T-helper 2 cell treated with Interferon-gamma antibody and Interleukin-4, amounts not matched to agents 100 ng/mL and 5 ng/mL, for 36 hours (primary cell): Measurements from ENCODE around the gene SGMS1. TPM values are rescaled to one million over a fixed set of nuclear protein-coding genes. Genes with fewer than 3 reads are reported as not detected.

ENCODE experiments used
- intact Hi-C: fragments of 100-400 bp; cut with micrococcal nuclease; formaldehyde crosslinking; loops from one replicate; pipeline ENCODE4 v1.15.1; 2023
- total RNA-seq: library from RNA; stranded (reverse); gene quantifications from 2 replicates; pipeline ENCODE4 v1.2.3, GENCODE V29; 2022

Gene SGMS1
- total RNA-seq, 1 donor from 2014 or later: 24.1 TPM

DNA sequence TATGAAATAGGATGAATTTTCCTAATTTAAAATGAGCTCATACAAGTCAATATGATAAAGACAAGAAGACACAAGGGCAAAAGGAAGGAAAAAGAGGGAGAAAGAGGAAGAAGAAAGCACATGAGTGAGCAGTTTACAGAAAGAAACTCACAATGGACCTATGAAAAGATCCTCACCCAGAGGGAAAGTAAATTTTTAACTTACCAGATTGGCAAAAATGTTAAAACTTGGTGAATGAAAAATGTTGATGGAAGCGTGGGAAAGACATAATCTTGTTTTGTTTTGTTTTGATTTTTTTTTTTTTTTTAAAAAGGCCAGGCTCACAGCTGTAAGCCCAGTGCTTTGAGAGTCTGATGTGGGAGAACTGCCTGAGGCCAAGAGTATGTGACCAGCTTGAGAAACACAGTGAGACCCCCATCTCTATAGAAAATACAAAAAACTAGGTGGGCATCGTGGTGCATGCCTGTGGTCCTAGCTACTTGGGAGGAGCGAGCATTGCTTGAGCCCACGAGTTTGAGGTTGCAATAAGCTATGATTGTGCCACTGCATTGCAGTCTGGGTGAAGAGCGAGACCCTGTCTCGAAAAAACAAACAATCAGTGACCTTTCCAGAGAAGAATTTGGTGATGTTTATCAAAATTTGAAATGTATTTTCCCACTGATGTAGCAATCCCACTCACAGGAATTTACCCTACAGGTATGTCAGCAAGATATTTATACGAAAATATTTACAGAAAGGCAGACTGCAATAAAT lies 219.6 kb downstream of the SGMS1 start:
- intact Hi-C loops: no loop called here

DNA sequence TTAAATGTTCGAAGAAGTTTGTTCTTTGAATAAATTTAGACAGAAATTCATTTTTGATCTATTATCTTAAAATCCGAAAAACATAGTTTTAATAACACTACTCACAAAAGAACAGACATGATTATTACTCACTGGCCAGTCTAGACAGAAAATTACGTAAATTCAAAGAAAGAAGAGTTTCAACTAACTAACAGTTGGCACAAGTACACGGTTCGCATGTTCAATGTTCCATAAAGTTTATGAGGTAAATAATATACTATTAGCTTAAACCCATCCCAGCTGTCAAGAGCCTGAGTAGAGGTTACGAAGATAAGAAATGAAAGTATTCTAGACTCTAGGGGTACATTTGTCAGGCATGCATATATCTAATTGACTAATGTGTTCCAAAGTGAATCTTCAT lies 220.7 kb downstream of the SGMS1 start:
- intact Hi-C loops: no loop called here

DNA sequence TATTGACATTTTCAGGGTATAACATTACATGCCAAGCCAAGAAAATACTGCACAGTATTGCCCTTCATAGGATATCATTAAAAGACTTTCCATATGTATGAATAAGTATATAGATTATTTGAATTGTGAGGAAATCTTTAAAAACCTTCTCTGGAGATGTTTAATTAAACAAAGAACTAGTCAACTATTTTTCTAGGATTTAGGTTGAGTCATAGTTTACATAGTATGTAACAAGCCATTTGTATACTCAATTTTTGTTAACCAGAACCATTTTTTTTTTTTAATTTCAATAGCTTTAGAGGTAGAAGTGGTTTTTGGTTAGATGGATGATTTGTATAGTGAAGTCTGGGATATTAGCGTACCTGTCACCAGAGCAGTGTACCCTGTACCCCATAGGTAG lies 221.3 kb downstream of the SGMS1 start:
- intact Hi-C loops: no loop called here

DNA sequence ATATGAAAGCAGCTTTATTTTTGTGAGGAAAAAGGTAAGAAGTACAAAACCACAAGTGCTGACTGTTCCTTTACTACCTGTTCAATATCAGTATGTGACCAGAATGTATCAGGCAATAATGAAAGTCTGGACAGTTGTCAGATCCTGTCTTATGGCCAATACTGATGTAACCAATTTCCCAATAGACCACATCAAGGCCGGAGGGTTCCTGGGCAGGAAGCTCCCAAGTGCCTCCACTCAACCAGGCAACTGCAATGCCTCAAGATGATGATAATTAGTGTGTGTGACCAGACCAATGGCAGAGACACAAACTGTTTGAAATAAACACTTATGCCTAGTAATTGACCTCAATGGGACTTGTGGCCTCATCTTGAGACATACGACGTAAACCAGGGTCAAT lies 223.1 kb downstream of the SGMS1 start:
- intact Hi-C loops: no loop called here

DNA sequence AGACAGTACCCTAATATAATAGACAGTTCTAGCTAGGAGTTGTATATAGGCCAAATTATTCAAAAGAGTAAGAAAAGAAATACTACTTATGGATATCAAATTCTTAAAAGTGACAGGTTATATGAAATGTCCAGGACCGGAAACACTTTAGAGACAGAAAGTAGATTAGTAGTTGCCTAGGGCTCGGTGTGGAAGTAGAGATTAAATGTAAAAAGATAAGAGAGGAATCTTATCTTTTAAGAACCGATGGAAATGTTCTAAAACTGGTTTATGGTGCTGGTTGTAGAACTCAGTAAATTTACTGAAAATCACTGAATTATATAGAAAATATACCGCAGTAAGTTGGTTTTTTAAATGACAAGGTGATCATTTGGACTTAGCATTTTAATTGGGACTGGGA lies 224.9 kb downstream of the SGMS1 start:
- intact Hi-C loops: loop anchor here (5.0 kb wide), 1 partner anchor 33 kb away; no protein-coding TSS in a partner anchor

DNA sequence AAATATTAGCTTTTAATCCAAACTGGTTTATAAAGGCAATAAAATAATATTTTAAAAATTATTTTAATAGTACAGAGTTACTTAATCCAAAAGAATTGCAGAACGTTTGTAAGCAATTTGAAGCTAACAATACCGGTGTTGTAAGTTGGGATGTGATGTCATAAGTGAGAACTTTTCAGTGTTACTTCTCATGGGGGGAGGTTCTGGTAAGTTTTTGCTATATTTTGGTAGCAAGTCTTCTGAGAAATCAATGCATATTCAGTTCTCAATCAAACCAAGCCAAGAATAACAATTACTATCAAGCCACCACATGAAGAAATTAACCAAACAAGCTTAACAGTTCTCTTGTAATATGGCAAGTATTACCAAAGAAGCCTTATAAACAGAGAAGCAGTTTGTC lies 225.4 kb downstream of the SGMS1 start:
- intact Hi-C loops: loop anchor here (5.0 kb wide), 1 partner anchor 34 kb away; no protein-coding TSS in a partner anchor

DNA sequence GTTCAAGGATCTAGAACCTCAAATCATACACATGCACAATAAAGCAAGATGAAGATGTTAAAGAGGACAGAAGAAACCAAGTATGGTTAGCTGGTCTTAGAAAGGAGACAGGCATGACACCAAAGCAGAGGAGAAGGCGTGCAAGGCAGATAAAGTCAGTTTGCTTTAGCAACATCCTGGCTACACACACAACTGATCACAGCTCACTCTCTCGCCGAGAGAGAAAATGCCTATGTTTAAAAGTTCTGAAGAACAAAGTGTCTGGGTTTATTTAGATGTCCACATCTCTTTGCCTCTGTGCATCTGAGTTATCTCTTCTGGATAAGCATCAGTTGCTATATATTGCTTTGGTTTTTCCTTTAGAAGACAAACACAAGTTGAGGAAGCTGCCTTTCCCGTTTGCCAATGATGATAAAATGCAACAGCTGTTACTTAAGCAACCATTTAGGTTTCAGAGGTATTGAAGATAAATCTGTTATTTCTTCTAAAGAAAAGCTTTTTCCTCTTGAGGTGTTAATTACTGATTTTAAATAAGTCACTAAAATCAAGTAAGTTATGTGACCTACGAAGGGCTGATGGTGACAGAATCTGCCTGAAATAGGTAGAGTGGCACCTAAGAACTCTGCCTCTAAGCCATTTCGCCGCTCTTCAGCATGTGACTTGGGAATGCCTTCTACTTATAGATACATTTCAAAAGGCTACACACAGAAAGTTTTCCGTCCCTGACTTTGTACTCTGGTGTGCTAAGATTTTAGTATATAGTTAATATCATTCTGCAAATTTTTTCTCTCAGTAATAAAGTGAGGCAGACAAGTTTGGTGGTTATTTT lies 226.2 kb downstream of the SGMS1 start:
- intact Hi-C loops: loop anchor here (1.0 to 5.0 kb wide), 2 partner anchors 21 to 35 kb away; no protein-coding TSS in a partner anchor

DNA sequence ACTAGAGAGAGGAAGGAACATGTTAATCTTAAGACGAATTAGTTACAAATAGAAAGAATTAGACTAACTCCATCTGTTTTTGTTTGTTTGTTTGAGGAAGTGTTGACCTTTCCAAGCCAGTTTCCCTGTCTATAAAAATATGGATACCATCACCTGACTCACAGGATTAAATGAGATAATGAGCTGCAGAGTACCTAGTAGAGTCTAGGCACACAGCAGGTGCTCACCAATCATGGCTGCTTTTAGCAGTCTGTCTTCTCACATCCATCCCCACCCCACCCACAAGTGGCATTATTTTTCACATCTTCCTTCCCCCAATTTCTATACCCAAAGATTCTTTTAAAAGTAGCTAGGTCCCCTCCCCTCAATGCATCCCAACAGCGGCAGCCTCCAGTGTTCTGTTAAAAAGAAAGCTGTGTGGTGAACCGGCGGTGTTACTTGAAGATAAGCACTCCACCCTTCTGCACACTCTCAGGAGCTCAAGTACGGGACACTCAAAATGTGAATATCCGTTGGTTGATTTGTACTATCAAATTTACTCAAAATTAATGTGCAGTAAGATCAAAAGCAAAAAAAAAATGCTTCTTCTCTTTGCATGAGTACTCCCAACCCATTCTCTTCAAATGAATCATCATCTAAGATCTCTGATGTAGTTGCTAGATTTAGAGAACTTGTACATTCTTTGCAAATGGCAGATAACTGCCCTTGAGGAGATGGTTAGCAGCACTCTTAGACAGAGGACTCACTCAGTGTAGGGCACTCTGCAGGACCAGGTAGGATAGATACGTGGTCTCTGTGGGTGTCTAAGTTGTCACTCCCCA lies 227.1 kb downstream of the SGMS1 start:
- intact Hi-C loops: loop anchor here (1.0 to 5.0 kb wide), 2 partner anchors 22 to 36 kb away; no protein-coding TSS in a partner anchor

DNA sequence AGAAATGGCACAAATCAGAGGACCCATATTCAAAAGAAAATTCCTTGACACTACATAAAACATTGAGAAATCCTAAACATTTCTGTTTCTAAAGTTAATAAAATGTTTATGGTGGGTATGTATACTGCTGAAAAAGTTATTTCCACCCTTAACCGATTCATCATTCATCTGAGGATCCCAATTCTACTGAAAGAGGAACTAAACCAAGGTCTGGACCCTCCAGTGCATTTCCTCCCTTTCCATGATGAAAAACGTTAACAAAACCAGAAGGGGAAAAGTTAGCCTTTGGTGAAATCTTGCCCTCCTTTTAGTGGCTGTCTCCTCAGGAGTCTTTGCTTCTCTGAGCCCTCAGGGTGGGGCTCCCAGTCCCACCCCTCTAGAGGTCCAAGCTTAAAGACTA lies 227.9 kb downstream of the SGMS1 start:
- intact Hi-C loops: loop anchor here (5.0 kb wide), 1 partner anchor 36 kb away; no protein-coding TSS in a partner anchor

DNA sequence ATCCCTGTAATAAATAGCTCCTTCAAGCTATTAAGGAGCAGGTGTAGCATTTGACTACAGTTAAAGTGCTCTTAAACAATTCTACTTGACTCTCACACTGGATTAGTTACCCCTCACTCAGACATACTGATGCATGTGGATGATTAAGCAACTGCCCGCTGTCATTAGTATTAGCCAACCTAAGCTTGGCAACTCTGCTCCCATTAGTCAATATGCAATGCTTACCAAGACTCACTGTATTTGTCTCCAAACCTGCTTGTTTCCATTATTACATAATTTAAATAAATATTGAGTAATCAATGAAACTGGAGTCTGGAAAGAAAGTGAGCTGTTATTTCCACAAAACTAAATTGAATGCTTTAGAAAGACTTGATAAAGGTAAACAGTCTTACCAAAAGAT lies 228.5 kb downstream of the SGMS1 start:
- intact Hi-C loops: loop anchor here (5.0 kb wide), 1 partner anchor 37 kb away; no protein-coding TSS in a partner anchor

DNA sequence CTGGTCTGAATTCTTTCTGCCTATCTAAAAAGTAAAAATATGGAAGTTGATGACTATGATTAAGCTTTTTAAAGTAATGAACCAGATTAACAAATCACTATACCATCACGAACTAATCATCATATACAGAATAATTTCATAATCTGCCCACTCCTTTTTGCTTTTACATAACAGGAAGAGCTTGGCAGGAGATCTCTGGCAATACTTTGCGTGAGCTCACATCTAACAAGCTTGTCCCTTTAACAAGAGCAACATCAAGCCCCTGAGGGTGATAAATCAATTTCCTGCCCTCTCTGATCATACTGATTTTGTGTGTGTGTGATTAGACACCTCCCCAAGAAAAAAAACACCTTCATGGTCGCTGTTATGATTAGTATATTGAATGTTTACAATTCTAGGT lies 228.9 kb downstream of the SGMS1 start:
- intact Hi-C loops: loop anchor here (5.0 kb wide), 1 partner anchor 37 kb away; no protein-coding TSS in a partner anchor

DNA sequence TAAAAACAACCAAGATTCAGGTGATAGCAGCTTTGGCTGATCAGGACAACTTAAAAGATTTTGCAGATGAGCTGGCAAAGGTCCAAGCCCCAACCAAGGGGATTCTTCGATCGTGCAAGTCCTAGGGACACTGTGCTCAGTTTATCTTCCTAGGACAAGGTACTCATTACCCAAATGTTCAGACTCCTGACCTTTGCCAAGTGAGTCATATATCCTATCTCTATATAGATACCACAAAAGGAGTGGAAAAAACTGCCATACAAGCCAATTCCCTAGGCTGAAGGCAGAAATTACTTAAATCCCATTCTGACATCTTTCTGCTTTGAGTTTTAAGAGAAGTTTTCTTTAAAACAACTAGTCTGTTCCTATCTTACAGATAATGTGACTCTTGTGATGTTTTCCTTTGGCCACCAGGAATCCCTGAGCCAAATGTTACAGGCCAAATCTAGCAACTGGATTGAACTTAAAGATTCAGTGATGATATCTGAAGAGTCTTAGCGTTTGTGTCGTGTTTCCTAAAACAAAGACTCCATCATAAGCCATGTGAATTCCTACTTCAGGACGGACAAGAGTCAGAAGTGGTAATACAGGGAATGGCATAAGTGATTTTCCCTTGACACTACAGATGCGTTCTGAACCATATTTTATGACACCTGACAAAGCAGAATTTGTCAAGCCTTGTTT lies 229.8 kb downstream of the SGMS1 start:
- intact Hi-C loops: no loop called here

DNA sequence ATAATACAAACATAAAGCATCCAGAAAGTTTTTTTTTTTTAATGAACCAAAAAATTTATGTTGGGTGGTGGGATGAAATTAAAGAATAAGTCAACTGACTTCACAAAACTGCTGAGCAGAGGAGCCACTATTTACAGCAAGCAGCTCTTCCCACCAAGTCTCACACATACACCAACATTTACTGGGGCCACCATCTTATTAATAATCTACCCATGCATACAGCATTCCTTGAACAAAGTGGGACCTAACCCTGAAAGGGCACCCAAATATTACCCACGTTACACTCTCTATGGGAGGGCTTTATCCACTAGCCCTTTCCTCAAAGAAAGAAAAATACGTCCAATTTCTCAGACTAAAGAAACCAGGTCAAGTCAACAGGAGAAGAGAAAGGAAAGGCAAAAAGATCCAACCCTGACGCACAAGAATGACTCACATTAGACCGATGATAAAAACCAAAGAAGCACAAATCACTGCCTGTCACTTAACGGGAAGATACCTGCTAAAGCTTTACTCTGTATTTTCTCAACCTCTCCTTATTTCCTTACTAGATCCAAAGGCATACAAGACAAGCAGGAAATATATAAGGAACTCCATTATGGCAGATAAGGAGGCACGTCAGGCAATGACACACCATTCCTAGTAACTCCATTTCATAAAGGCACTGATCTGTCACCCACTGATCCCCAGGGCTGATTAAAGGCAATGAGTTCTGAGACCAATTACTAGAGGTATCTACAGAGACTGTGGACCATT lies 230.6 kb downstream of the SGMS1 start:
- intact Hi-C loops: no loop called here

DNA sequence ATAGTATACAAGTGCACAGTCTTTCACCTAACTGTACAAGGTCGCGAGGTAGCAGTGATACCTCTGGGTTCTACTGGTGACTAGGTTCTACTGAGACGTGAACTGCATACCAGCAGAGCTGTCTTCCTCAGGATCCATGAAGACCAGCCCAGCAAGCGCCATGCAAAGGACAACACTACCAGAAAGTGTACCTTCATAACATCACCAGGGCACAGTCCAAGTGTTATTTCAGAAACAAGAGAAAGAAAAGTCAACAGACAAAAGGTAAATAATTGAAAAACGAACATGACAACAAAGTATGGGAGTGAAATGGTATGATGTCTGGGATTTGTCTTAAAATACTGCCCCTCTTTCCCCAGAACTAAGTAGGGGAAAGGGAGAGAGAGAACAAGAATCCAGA lies 231.3 kb downstream of the SGMS1 start:
- intact Hi-C loops: no loop called here

DNA sequence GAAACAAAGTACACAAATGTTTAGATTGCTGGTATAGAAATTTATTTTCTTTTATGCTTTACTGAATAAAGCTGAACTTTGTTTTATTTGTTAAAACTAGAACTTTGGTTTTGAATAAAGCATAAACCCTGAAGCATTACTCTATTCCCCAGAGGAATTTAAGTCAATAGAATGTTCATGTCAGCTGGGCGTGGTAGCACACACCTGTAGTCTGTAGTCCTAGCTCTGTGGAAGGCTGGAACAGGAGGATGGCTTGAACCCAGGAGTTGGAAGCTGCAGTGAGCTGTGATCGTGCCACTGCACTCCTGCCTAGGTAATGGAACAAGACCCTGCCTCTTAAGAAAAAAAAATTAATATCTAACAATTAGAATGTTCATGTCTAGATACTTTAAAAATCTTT lies 233.5 kb downstream of the SGMS1 start:
- intact Hi-C loops: no loop called here

DNA sequence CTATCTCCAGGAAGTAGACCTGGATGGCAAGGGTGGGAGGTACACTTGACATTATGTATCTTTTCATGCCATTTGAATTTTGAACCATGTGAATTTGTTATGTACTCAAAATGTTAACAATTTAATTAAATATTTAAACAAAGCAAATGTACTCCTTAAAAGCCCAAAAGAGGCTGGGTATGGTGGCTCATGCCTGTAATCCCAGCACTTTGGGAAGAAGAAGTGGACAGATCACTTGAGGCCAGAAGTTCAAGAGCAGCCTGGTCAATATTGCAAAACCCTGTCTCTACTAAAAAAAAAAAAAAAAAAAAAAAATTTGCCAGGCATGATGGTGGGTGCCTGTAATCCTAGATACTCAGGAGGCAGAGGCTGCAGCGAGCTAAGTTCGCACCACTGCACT lies 235.6 kb downstream of the SGMS1 start:
- intact Hi-C loops: no loop called here

DNA sequence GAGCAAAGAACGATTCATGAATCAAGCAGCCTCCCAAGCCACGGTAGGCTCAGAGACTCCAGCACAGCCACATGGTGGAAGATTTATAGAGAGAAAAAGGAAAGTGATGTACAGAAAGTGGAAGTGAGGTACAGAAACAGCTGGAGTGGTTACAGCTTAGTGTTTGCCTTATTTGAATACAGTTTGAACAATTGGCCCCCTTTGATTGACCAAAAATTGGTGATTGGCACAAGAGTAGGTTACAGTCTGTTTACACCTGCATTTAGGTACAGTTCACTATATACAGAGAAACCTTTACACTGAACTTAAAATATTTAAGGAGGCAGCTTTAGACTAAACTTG lies 236.1 kb downstream of the SGMS1 start:
- intact Hi-C loops: no loop called here

DNA sequence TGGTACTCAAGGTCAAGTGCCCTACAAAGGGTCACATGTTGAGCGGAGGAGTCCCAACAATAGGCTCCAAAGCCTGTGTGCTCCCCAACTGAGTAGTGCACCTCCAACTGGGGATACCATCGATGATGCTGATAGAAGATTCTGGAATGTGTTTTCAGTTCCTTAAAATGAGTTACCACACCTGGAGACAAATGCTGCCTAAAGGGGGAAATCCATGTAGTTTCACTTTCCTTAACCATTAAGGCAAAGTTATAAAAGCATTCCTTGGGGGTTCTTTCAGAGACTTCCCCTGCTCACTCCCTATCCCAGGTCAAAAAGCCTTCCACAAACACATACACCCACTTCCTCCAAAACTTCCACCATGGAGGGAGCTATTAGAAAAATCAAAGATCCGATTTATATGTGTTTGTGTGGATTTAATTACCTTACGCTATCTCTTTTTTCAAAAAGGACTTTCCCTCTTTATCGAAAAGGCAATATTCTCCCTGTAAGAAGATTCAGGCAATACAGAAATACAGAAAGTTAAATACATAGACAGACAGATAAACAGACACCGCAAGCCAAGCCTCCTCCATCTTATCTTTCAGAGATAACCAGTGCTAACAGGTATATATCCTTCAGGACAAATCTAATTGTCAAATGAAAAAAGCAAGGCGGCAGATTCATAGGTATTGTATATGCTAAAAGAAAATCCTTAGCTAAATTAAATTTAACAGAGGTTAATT lies 236.6 kb downstream of the SGMS1 start:
- intact Hi-C loops: no loop called here

DNA sequence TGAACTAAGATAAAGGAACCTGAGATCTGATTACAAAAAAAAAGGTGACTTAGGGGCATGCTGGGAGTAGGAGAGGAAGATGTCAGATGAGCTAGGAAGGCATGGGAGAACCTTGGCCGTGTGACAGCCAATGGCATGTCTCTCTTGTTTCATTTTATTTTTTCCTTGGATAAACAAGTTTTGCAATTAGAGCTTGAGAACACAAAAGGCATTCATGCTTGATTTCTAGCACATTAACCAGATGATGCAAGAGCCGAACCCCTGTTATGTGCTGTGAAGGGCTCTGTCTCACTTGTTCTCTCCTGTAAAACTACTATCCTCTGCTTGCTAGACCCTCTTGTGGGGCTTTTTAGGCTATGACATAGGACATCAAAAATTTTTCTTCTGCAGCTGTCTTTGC lies 238.1 kb downstream of the SGMS1 start:
- intact Hi-C loops: no loop called here

DNA sequence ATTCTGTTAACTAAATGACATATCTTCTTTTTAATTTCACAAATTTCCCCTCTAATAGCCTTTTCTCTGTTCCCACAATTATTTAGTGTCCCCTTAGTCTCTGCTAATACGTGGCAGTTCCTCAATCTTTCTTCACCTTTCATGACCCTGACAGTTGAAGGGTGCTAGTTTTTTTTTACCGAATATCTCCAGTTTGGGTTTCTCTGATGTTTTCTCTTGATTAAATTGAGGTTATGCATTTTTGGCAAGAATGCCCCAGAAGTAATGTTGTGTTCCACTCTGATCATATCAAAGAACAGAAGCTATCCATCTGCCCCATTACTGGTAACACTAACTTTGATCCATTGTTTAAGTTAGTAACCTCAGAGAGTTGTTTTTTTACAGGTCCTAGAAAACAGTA lies 238.9 kb downstream of the SGMS1 start:
- intact Hi-C loops: no loop called here
